Lower leg skin (tissue), 4 donors: Measurements from ENCODE around the gene EPHA6. TPM values are rescaled to one million over a fixed set of nuclear protein-coding genes. Genes with fewer than 3 reads are reported as not detected.
"Not testable (repeated sequence)": the region's sequence is repeated elsewhere in the genome, so short reads cannot be mapped to it uniquely, and the experiment has no call there.

Source experiments
- DNase-seq, 2 donors: peaks; one replicate each; pipeline ENCODE4 v3.0.0-alpha.2; 2019; ENCODE audit warnings: low spot score in 2 of 2
- H3K4me3 ChIP-seq: fragments of 200-600 bp; sonication (generic); 2 replicates; pipeline ENCODE4 v1.5.1; 2017; ENCODE audit warnings: mild to moderate bottlenecking, low read depth; ENCODE audit not compliant: poor library complexity, severe bottlenecking
- CTCF ChIP-seq, 3 donors: fragments of 450-650 bp; IDR thresholded peaks; one replicate each; pipeline ENCODE4 v1.5.1; 2016; ENCODE audit warnings: antibody characterized with exemption in 3 of 3, mild to moderate bottlenecking in 3 of 3, moderate library complexity in 2 of 3
- POLR2A ChIP-seq, 2 donors: fragments of 450-650 bp; IDR thresholded peaks; one replicate each; pipeline ENCODE4 v1.6.1; 2016 to 2017; ENCODE audit warnings: antibody characterized with exemption in 2 of 2, mild to moderate bottlenecking in 1 of 2, moderate library complexity in 1 of 2
- WGBS, 2 donors: methylation state at CpG; one replicate each; pipeline ENCODE4 v1.1.5; 2018; 5-methylcytosine and 5-hydroxymethylcytosine counted together
- intact Hi-C: fragments of 100-400 bp; cut with DNase I; formaldehyde crosslinking; loops from one replicate; pipeline ENCODE4 v1.15.0; 2023; ENCODE audit warnings: low total_unique reads
- total RNA-seq, 4 donors: library from RNA; depleted of rRNA; stranded (reverse); fragments of >200 nt; gene quantifications; one replicate each; pipeline ENCODE4 v1.1.0, GENCODE V29; 2016

The EPHA6 gene
- total RNA-seq, 4 donors from 2014 or later, result 0.23 TPM; not detected in 3

- intact Hi-C loops, result no loop called here
- H3K4me3 ChIP-seq, result no peak overlapping the region
- DNase-seq, result no peak
- WGBS, 2 donors, result 81 to 84% methylated on average over 5 to 7 of the region's 7 CpGs
- no peak for TF ChIP-seq POLR2A (IDR thresholded peaks at IDR 0.05)
- TF ChIP-seq CTCF (IDR thresholded peaks at IDR 0.05), result no peak
Measured at GRCh38 chr3:97009427-97010019, 195.1 kb downstream of the EPHA6 start.

- H3K4me3 ChIP-seq, result no peak overlapping the region
- no peak for TF ChIP-seq POLR2A (IDR thresholded peaks at IDR 0.05)
- TF ChIP-seq CTCF (IDR thresholded peaks at IDR 0.05), result no peak
- WGBS, 2 donors, result 83 to 85% methylated on average over 2 of the region's 2 CpGs
- intact Hi-C loops, result no loop called here
- DNase-seq, result no peak
Measured at GRCh38 chr3:97010881-97011657, 196.7 kb downstream of the EPHA6 start.

GRCh38 chr3:97021778-97022177 is 207.4 kb downstream of the EPHA6 start:
- WGBS, 2 donors, result 50 to 53% methylated on average over 1 of the region's 1 CpG
- no peak overlapping the region for H3K4me3 ChIP-seq
- no peak for TF ChIP-seq POLR2A (IDR thresholded peaks at IDR 0.05)
- no peak for TF ChIP-seq CTCF (IDR thresholded peaks at IDR 0.05)

GRCh38 chr3:97025612-97026011 is 211.2 kb downstream of the EPHA6 start:
- intact Hi-C loops, DNase-seq, H3K4me3 ChIP-seq: not testable (repeated sequence)
- 96% methylated on average over 8 of the region's 8 CpGs for WGBS, 2 donors

More at GRCh38 chr3:97021778-97022177, 207.4 kb downstream of the EPHA6 start:
- no peak for DNase-seq
- intact Hi-C loops, result no loop called here

GRCh38 chr3:97029972-97030371 is 215.6 kb downstream of the EPHA6 start:
- no peak for TF ChIP-seq CTCF (IDR thresholded peaks at IDR 0.05)
- WGBS, 2 donors, result 82 to 85% methylated on average over 1 of the region's 1 CpG
- H3K4me3 ChIP-seq, result no peak overlapping the region
- no peak for DNase-seq
- intact Hi-C loops, result no loop called here

- DNase-seq, result no peak
- intact Hi-C loops, result no loop called here
- no peak for TF ChIP-seq POLR2A (IDR thresholded peaks at IDR 0.05)
- TF ChIP-seq CTCF (IDR thresholded peaks at IDR 0.05), result no peak
- WGBS, 2 donors, result 90 to 95% methylated on average over 3 of the region's 3 CpGs
- no peak overlapping the region for H3K4me3 ChIP-seq
Measured at GRCh38 chr3:97037294-97037943, 223.0 kb downstream of the EPHA6 start.
